ENCODE data around the gene DUSP28. TPM values are rescaled to one million over a fixed set of nuclear protein-coding genes. Genes with fewer than 3 reads are reported as not detected.

Gene DUSP28
- total and polyA plus RNA-seq, 2 donors (not counting 1 experiment from before 2014, with no cell fraction given), result 19.0 to 19.1 TPM

DNA sequence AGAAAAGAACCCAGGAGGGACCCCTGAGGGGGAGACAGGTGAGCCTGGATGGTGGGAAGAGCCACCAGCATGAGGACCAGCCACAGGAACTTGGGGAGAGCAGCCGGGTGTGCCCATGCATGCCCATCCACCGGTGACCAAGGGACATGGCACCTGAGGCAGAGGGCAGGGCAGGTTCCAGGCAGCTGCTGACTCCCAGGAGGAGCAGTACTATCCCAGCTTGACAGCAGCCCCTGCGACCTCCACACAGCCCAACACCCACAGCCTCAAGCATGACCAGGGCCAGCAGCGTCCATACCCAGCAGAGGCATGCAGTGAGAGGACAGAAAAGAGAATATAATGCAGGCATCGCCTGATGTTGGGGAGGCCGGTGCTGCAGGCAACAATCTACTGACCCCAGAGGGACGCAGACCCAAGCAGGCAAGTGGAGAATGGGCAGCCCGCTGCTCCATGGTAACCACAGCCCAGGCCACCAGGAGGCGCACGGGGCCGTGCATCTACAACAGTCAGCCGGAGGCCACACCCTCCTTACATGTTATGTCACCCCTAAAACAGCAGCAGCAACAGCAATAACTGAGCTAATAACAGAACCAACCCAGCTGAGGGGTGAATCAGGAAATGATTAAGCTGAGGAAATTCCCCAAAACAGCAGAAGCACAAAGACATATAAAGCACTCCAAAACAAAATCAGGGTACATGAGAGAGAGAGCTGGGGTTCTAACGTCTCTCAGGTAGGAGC, 46.4 kb upstream of the DUSP28 start:
- Histone ChIP-seq H3K36me3 (replicated peaks in 1 of 2; ENCODE audit: control extremely low read depth in 1 of 2, control insufficient read depth in 1 of 2, extremely low read depth in 1 of 2, insufficient read depth in 2 of 2, low read length in 1 of 2) (peaks cover 1 to 10% of the 10 kb centered on the region in 2 experiments), H2AFZ (ENCODE audit: insufficient read depth, low read depth, low read length, poor library complexity, severe bottlenecking) (no peak overlapping the region), H3K9me3 (ENCODE audit: control extremely low read depth in 1 of 3, control insufficient read depth in 2 of 3, insufficient read depth in 1 of 3, low read length in 2 of 3) (peaks cover 0 to 3% (median 0%) of the 10 kb centered on the region in 3 donors), H3K4me1 (ENCODE audit: control insufficient read depth in 2 of 2, insufficient read depth in 2 of 2, low read length in 2 of 2) (peaks cover 12 to 14% of the 10 kb centered on the region in 2 donors), H3K9ac (ENCODE audit: low read length) (no peak overlapping the region), H3K79me2 (ENCODE audit: control insufficient read depth, insufficient read depth, low read length) (no peaks in the 10 kb centered on the region), H3K4me3 (ENCODE audit: control extremely low read depth in 1 of 5, extremely low read depth in 1 of 5, insufficient read depth in 1 of 5, low read depth in 2 of 5, low read length in 4 of 5) (no peak overlapping the region), H3K4me2 (replicated peaks; ENCODE audit: low read depth, low read length, poor library complexity, severe bottlenecking) (peak overlapping the region; percentile 36), H3K27me3 (replicated peaks in 1 of 4; ENCODE audit: control extremely low read depth in 1 of 4, control insufficient read depth in 3 of 4, insufficient read depth in 4 of 4, low read length in 3 of 4) (no peaks in the 10 kb centered on the region), H4K20me1 (ENCODE audit: control insufficient read depth, insufficient read depth, low read length, poor library complexity, severe bottlenecking) (peaks cover 7% of the 10 kb centered on the region), H3K27ac (ENCODE audit: low read length in 2 of 2) (peak overlapping the region; percentile 55 to 59)
- H3K4me3 Mint-ChIP-seq, result peak overlapping the region; percentile 56
- DNase-seq (peak; percentile 85), ATAC-seq (ENCODE audit: low read depth) (peak; percentile 99)
- TF ChIP-seq EZH2 (IDR thresholded peaks at IDR 0.05; ENCODE audit: borderline replicate concordance, insufficient read depth, low read depth, low read length, poor library complexity, severe bottlenecking), result no peak
- TF ChIP-seq CTCF (IDR thresholded peaks at IDR 0.05), result peak; percentile 86
- H3K4me1 Mint-ChIP-seq, result peaks cover 10% of the 10 kb centered on the region
- no peaks in the 10 kb centered on the region for H3K9me3 Mint-ChIP-seq (ENCODE audit: insufficient read depth)
- ChIA-PET POLR2A (interaction anchor here (0.6 to 1.2 kb wide), 4 partner anchors 47 to 351 kb away, joined by 4 to 10 read pairs (median 6); partner anchors contain the start of genes CAPN10 and DUSP28), CTCF (interaction anchor here (0.6 to 2.5 kb wide), 28 partner anchors 10 to 470 kb away, joined by 3 to 25 read pairs (median 5); partner anchors contain the start of genes CAPN10 and RNPEPL1)
- peak overlapping the region; percentile 78 for H3K27ac Mint-ChIP-seq
- 53% methylated on average over 12 of the region's 13 CpGs for WGBS (ENCODE audit: insufficient coverage)
- intact Hi-C loops (cut with micrococcal nuclease), result loop anchor here (1.0 kb wide), 2 partner anchors 48 to 73 kb away; partner anchors contain the start of gene CAPN10
- no peaks in the 10 kb centered on the region for H3K27me3 Mint-ChIP-seq

Measured in B cell (primary cell).